Umbilical cord (tissue), 2 donors: ENCODE results near the gene NOC2L. TPM values are rescaled to one million over a fixed set of nuclear protein-coding genes. Genes with fewer than 3 reads are reported as not detected.
"Not testable (repeated sequence)": the region's sequence is repeated elsewhere in the genome, so short reads cannot be mapped to it uniquely, and the experiment has no call there.

ENCODE experiments used
- DNase-seq: peaks from one replicate; pipeline ENCODE4 v3.0.0-alpha.2; 2015; ENCODE audit warnings: low spot score
- total RNA-seq: library from RNA; depleted of rRNA; stranded (reverse); fragments of >200 nt; gene quantifications from one replicate; pipeline ENCODE4 v1.2.3, GENCODE V29; 2014; ENCODE audit warnings: low replicate concordance; ENCODE audit not compliant: insufficient read depth

Gene NOC2L
- total RNA-seq, 1 donor from 2014 or later, result 26.2 TPM

GRCh38 chr1:962381-963300 is 3.6 kb upstream of the NOC2L start:
- no peak for DNase-seq

- no peak for DNase-seq
Observed at GRCh38 chr1:961132-961669, 2.1 kb upstream of the NOC2L start.

- DNase-seq, result peak; percentile 53
Observed at GRCh38 chr1:960363-961131, 1.5 kb upstream of the NOC2L start, which contains the start of gene KLHL17. Gene KLHL17 (plus strand): TSS chr1:960584. CDS start chr1:960694, 110 bp downstream.

- no peak for DNase-seq
Observed at GRCh38 chr1:959731-960362, 791 bp upstream of the NOC2L start.

GRCh38 chr1:956636-957035 is 2.4 kb downstream of the NOC2L start:
- DNase-seq, result no peak

GRCh38 chr1:955474-955873 is 3.6 kb downstream of the NOC2L start:
- no peak for DNase-seq

- DNase-seq, result no peak
Observed at GRCh38 chr1:954927-955326, 4.1 kb downstream of the NOC2L start.

GRCh38 chr1:953524-954320 is 5.3 kb downstream of the NOC2L start:
- DNase-seq, result no peak

- no peak for DNase-seq
Observed at GRCh38 chr1:952603-953002, 6.5 kb downstream of the NOC2L start.

GRCh38 chr1:952201-952600 is 6.9 kb downstream of the NOC2L start:
- DNase-seq, result no peak

- no peak for DNase-seq
Observed at GRCh38 chr1:951364-951763, 7.7 kb downstream of the NOC2L start.

- no peak for DNase-seq
Observed at GRCh38 chr1:950881-951280, 8.2 kb downstream of the NOC2L start.

GRCh38 chr1:950268-950667 is 8.8 kb downstream of the NOC2L start:
- no peak for DNase-seq

- DNase-seq, result no peak
Observed at GRCh38 chr1:947958-948357, 11.1 kb downstream of the NOC2L start.

GRCh38 chr1:946811-947210 is 12.2 kb downstream of the NOC2L start:
- not testable (repeated sequence) for DNase-seq

- DNase-seq, result no peak
Observed at GRCh38 chr1:945688-946556, 13.1 kb downstream of the NOC2L start.

- DNase-seq, result no peak
Observed at GRCh38 chr1:944341-945325, 14.4 kb downstream of the NOC2L start.

- no peak for DNase-seq
Observed at GRCh38 chr1:943545-944340, 15.3 kb downstream of the NOC2L start.
